Dedifferentiated amniotic fluid mesenchymal stem cell (primary cell): ENCODE data around the gene OPN1SW.

Experiments used
- DNase-seq: peaks from one replicate; pipeline ENCODE4 v3.0.0-alpha.2; 2016; ENCODE audit errors: extremely low spot score

OPN1SW gene, protein sequence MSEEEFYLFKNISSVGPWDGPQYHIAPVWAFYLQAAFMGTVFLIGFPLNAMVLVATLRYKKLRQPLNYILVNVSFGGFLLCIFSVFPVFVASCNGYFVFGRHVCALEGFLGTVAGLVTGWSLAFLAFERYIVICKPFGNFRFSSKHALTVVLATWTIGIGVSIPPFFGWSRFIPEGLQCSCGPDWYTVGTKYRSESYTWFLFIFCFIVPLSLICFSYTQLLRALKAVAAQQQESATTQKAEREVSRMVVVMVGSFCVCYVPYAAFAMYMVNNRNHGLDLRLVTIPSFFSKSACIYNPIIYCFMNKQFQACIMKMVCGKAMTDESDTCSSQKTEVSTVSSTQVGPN

DNA sequence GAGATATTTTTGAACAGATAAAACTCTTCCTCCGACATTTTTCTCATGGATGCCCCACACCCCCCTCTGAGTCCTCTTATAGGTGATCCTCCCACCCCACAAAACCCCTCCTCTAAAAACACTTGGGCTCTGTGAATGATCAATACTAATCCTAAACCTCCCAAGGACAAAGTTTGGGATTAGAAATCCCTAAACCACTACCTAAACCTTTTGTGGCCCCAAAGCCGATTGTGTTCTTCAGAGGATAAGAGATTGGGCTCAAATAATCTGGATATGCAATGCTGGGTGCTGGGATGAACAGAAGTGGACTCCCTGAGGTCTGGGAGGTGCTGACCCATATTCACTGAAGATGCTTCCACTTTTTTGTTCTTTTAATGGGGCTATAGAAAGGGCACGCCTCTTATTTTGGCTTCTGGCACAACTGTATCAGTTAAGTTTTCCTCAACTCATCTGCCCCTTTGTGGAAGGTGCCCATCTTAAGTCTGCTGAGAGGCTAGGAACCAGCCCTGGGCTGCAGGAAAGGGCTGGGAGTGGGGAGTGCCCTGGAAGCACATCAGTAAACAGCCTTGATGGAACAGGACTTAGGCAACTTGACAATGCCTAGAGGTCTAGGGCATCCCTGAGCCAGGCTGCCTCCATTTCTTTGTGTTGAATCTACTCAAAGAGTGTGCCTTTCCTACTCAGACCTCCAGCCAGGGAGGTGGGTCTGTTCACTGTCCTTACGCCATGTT, at the start of gene OPN1SW:
TSS of gene OPN1SW (minus strand) at position 51 of the 731 bp plus-strand sequence. CDS start at position 38, 13 bp downstream.
- no peak for DNase-seq

DNA sequence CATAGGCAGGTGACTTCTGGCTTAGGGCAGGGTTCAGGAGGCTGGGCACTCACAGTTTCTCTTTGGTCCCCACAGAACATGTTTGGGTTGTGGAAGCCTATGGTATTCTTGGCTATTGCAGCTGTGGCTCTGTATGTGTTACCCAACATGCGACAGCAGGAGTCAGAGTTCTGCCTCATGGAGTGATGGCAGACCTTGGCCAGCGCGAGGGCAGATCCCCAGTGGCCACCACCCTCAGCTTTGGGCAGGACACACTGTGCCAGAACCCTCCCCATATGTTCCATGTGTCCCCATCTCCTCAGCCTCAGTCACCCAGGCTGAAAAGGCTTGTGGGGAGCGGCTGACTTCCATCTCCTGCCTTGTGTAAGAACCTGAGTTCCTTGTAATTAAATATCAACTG, 46.1 kb upstream of the OPN1SW start:
- DNase-seq, result no peak

DNA sequence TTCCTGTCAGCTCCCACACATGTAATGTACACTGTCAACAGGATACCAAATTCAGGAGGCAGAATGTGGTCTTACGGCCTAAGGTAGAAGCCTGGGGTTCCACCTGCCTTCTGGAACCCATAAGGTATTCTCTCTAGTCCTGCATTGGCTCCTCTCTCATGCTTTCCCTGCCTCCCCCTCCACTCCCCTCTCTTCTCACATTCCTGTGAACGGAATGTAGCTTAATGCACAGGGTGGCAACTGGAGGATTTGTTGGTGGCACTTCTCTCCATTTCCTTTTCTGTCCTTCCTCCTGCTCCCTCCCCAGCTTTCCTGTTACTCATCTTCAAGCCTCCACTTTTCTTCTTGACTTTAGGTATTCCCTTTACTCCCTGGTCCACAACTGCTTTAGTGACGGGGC, 43.1 kb upstream of the OPN1SW start:
- DNase-seq, result no peak

DNA sequence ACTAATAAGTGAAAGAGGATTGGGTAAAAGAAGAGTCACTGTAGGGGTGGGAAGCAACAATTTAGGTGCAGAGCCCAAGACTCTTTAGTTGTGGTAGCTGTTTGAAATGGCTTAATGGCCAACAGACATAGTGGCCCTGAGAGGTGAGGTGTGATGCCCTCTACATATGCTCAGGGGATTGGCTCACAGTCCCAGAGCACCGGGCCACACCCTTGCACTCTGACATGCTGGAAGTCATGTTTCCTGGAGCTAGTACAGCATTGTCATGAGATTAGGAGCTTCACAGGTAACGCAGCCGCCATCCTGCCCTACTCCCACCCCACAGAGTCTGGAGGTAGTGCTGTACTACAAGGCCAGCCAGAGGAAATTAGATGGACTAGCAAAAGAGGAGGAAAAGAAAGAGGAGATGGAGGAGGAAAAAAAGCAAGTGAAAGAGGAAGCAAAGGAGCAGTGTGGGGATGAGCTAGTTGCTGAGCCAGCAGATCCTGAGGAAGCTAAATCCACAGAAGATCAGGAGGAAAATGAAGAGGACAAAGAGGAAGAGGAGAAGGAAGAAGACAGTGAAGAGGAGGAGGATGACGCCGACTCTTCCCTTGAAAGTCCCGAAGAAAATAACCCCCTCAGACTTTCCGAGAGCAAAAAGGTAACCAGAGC, 39.8 kb upstream of the OPN1SW start:
- no peak for DNase-seq

DNA sequence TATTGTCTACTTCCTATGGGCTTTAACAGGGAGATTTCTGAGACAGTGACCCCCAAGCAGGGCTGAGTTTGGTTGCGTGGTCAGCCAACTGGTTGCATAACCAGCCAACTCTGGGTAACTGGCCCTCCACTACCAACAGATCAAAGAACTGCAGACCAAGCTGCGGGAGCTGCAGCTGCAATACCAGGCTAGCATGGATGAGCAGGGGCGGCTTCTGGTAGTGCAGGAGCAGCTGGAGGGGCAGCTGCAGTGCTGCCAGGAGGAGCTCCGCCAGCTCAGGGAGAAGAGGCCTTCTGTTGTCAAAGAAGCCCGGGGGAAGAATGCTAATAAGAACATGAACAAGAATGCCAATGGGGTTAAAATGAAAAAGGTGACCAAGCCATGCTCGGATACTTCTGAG, 38.9 kb upstream of the OPN1SW start:
- DNase-seq, result no peak

DNA sequence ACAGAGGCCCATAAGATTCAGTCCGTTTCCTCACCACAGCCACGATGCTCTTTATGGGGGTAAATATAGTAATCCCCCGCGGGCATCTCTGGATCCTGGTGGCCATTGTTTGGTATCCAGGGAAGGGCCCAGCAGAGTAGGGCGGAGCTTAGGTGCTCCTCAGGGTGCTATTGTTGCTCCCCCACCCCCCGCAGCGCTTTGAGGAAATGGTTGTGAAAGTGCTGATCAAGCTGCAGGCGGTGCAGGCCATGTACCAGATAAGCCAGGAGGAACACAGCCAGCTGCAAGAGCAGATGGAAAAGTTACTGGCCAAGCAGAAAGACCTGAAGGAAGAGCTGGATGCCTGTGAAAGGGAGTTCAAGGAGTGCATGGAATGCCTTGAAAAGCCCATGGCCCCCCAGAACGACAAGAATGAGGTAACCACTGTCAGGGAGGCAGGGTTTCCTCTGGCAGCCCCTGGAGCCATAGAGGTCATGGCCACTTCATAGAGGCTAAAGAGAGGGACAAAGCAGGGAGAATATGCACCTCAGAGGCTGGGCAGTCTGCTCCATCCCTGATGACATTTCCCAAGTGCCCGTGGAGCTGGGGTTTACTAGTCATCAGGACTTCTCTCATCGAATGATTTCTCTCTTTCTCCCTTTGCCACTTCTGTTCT, 37.0 kb upstream of the OPN1SW start:
- DNase-seq, result no peak

DNA sequence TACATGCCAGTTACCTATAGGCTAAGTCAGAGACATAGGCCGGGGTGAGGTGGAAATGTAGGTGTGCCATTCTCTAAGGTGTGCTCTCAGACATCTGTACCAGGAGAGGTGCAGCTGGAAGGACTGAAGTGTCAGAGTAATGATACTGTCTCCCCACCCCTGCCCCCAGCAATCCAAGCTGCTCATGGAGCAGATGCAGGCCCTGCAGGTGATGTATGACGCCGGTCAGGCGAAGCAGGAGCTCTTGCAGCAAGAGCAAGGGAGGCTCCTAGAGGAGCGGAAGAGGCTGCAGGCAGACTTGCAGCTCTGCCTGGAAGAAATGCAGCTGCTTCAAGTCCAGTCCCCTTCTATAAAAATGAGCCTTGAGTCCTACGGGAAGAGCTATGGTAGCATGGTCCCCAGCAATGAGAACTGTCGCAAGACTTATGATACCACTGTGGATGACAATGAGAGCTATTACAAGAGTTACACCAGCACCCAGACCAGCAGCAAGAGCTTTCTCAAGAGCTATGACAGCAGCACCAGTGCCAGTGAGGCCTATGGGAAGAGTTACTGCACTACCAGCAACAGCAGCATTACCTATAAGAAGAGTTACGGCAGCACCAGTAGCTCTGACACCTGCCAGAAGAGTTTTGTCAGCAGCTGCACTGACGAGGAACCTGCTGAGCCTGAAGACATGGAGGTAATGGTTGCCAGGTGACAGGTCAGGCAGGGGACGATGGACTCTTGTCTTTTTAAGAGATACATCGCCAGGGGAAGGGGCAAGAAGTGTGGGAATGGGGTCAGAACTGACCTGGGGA, 36.2 kb upstream of the OPN1SW start:
- no peak for DNase-seq

DNA sequence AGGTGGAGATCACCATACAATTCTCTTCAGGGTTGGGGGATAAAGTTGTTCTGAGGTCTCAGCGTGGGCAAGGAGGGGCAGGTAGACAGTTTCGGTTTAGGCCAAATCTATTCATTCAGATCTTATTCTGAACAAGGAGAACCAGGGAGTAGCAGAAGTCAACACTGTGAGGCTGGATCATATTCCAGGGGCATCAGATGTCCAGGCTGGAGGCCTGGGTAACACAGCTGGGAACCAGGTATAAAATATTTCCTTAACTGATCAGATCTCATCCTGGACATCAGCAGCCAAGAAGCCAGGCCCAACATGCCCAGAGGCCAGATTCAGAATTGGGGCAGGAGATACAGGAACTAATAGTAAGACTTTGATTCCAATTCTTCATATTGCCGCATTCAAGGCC, 35.4 kb upstream of the OPN1SW start:
- no peak for DNase-seq

DNA sequence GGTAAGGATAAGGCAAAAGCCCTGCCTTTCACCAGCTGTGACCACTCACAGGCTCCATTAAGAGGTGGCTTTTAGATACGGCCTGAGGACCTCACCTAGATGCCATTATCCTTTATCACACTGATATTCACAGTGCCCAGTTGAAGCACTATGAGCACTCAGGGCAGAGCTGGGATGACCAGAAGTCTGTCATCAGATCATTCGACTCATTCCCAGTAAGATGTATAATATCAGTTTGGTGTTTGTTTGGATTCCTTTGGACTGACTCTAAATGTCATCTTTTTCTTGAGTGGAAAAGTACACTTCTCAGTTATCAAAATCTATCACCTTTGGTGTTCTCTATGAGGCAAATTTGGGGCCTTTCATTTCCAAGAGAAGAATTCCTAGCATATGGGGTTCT, 34.9 kb upstream of the OPN1SW start:
- DNase-seq, result no peak

DNA sequence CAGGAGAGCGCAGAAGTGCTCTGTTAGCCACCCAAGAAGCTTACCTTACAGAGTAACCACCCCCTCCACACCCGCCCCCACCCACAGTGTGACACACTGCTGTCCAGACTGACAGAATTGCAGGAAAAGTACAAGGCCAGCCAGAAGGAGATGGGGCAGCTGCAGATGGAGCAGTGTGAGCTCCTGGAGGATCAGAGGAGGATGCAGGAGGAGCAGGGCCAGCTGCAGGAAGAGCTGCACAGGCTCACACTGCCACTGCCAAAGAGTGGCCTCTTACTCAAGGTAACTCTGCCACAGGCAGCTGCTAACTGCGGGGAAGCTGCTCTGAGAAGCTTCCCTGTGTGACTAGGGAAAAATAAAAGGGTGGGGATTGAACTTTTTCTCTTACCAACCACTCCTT, 33.8 kb upstream of the OPN1SW start:
- no peak for DNase-seq

DNA sequence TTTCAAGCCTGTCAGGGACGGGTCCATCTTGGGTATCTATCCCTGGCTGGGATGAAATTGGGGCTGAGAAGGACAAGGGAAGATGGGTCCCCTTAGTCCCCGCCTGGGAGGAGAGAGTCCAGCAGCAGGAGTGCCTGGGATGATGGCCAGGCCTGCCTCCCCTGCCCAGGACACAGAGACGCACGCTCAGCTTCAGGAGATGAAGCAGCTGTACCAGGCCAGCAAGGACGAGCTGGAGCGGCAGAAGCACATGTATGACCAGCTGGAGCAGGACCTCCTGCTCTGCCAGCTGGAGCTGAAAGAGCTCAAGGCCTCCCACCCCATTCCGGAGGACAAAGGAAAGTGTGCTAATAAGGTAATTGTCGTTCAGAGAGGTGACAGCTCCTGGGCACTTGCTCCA, 31.6 kb upstream of the OPN1SW start:
- DNase-seq, result no peak

DNA sequence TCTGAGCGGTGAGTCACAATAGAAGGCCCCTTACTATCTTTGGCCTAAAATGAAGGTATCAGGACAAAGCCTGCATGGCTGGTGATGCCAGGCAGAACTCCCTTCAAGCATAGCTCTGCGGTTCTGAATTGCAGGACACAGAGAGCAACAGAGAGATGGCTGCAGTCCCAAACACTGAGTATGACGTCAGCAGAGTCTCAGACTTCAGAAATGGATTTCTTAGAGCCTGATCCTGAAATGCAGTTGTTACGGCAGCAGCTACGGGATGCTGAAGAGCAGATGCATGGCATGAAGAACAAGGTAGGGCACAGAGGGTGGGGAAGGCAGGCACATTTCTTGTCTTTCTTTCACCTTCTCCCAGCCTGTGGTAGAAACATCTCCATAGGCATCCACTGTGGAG, 29.6 kb upstream of the OPN1SW start:
- DNase-seq, result no peak

DNA sequence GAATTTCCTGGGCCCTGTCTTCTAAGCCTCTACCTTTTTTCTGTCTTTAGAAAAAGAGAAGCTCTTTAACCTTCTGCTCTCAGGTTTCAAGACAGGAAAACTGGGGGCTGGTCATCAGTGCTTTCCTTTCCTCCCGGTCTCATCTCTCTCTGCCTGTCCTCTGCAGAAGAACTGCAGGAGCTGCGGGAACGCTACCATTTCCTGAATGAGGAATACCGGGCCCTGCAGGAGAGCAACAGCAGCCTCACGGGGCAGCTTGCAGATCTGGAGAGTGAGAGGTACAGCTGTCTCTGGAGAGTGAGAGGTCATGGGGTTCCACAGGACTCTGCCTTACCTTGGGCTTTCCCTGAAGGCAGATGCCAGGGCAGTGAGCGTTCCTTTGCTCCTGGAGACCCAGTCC, 28.9 kb upstream of the OPN1SW start:
- no peak for DNase-seq

DNA sequence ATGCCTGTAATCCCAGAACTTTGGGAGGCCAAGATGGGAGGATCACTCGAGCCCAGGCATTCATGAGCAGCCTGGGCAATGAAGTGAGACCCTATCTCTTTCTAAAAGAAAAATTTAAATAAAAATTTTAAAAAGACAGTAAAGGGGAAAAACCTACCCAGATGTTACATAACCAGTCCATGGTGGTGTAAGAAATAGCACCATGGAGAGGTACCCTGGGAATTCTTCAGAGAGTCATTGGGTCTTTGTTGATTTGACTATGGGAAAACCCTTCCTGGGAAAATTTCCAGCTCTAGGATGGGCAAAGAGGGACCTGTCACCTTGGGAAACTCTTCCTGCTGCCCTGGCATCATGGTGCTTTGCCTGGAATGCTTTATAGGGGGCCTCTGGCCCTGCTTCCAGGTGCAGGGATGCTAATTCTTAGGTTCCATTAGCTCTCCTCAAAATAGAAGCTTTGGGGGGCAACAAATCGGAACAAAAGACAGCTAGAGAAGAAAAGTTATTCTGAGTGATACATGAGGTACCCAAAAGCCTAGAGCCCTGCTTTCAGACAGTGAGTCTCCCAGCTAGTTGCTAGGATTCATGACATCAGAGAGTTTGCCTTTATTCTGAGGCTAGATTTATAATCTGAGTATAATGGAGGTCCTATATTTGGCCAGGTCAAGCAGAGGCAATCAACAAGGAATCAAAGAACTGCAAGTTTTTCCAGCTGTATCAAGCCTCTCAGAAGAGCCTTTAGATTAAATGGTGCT, 26.2 kb upstream of the OPN1SW start:
- no peak for DNase-seq

DNA sequence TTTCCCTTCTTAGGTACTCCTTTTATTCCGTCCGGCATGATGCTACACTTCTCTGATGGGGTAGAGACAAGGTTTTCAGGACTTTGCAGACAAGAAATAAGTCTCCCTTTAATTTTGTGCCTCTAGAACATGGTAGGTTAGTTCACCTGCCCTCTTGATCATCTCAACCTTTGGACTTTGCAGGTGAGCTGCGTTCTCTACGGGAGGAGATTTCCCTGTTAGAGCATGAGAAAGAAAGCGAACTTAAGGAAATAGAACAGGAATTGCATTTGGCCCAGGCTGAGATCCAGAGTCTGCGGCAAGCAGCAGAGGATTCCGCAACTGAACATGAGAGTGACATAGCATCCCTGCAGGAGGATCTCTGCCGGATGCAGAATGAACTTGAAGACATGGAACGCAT, 25.4 kb upstream of the OPN1SW start:
- no peak for DNase-seq

DNA sequence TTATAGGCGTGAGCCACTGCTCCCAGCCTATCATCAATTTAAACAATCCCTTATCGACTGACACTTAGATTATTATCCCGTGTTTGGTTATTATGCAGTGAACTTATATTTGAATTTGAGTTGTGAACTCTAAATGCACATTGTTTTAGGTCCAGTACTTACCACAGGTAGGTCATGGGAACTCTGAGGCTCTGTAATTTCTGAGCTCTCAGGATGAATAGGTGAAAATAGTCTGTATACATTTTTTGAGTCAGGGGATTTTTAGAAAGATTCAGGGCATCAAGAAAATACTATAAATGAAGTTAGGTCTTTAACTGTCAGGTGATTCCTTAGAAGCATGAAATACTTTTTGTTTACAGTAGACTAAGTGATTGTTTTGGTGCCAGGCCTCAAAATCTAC, 25.0 kb upstream of the OPN1SW start:
- DNase-seq, result no peak

DNA sequence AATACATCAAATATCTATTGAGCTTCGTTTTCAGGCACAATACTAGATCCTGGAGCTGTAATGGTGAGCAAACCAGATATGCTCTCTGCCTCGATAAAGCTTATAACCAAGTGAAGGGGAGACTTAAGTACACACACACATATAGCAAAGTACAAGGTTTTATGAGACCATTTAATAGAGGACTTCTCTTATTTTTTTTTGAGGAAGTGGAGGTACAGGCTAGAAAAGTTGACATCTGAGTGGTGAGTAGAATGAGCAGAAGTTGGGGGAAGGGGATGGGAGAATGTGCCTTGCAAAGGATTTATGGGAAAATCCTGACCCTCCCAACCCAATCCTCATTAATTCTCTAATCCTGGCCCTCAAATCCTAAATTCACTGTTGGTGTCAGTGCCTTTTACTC, 23.9 kb upstream of the OPN1SW start:
- DNase-seq, result no peak

DNA sequence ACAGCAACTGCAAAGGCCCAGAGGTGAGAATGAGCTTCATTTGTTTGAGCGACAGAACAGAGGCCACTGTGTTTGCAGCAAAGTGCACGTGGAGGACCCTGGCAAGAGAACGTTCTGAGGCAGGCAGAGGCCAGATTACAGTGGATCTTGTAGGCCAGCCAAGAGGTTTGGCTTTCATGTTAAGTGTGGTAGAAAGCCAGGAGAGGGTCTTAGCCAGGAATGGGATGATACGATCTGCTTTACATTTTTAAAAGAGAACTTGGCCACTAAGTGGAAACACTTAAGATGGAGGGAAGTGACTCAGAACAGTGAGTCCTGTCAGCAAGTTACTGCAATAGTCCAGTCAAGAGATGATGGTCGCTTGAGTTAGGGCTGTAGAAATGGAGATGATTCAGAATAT, 20.7 kb upstream of the OPN1SW start:
- no peak for DNase-seq

DNA sequence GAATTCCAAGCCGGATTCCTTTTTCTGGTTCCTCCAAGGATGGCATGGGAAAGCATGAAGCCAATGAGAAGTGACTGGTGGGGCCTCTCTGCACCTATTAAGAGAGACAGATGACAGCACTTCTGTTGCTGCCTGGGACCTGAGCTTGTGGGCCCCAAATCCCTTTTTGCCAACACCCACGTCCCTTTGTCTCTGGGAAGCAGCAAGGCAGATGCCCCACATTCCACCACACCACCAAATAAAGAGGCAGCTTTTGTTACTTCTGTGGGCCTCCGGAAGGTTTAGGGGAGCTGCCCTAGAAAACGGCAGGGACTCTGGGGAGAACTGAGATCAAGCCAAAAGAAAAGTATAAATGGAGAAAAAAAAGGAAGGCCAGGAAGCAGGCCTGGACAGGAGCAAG, 19.5 kb upstream of the OPN1SW start:
- DNase-seq, result no peak

DNA sequence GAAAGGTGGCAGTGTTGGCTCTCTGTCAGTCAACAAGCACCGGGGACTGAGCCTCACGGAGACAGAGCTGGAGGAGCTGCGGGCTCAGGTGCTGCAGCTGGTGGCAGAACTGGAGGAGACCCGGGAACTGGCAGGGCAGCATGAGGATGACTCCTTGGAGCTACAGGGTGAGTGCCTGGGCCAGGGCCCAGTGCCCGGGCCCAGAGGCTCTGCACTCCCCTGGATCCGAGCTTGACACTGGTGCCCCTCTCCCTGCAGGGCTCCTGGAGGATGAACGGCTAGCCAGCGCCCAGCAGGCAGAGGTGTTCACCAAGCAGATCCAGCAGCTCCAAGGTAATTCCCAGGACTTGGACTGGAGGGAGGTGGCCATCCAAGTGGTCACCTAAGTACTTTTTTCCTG, 18.8 kb upstream of the OPN1SW start:
- DNase-seq, result no peak

DNA sequence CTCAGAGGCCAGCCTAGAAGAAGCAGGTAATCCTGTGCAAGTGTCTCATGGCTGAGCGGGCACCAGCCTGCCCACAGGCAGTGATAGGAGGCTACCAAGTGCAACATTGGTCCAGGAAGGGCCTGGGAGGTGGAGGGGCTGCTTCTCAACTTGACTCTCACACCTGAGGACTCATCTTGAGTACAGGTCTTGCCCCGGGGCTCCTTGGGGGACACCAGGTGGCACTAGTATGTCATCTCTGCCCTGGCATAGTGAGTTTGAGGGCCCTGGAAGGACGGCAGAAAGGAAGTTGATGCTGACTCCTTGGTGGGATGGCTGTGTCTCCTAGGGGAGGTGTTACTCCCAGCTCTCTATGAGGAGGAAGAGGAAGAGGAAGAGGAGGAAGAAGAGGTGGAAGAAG, 18.4 kb upstream of the OPN1SW start:
- DNase-seq, result no peak
